K562 (cell line): ENCODE results near the gene CBLL1. TPM values are rescaled to one million over a fixed set of nuclear protein-coding genes. Genes with fewer than 3 reads are reported as not detected.

Source experiments
- BMI1 ChIP-seq: fragments of 150-350 bp; IDR thresholded peaks from 2 replicates; pipeline ENCODE4 v1.6.1; 2014; ENCODE audit warnings: low read length
- GATA2 ChIP-seq: sonication (generic); formaldehyde crosslinking; IDR thresholded peaks from 2 replicates; pipeline ENCODE4 v1.4.0; 2020; ENCODE audit warnings: mild to moderate bottlenecking, missing genetic modification reagents
- HDAC8 ChIP-seq: fragments of 450-650 bp; IDR thresholded peaks from 2 replicates; pipeline ENCODE4 v1.6.1; 2016; ENCODE audit warnings: mild to moderate bottlenecking, missing genetic modification characterization, moderate library complexity, missing compliant biosample characterization
- JUNB ChIP-seq: fragments of 450-650 bp; formaldehyde crosslinking; conservative IDR thresholded peaks from 2 replicates; pipeline ENCODE4 v1.4.0; 2020; ENCODE audit warnings: mild to moderate bottlenecking
- NCOA6 ChIP-seq: fragments of 450-650 bp; IDR thresholded peaks from 2 replicates; pipeline ENCODE4 v1.6.1; 2017; ENCODE audit warnings: mild to moderate bottlenecking
- POLR3G ChIP-seq: IDR thresholded peaks from 2 replicates; pipeline ENCODE4 v1.6.1; 2011; ENCODE audit not compliant: insufficient read length, insufficient replicate concordance; ENCODE audit errors: extremely low read depth
- POU5F1 ChIP-seq: fragments of 150-350 bp; IDR thresholded peaks from 2 replicates; pipeline ENCODE4 v1.6.1; 2014; ENCODE audit warnings: borderline replicate concordance, low read length, low read depth, mild to moderate bottlenecking; ENCODE audit not compliant: partially characterized antibody
- PURB ChIP-seq: sonication (generic); formaldehyde crosslinking; IDR thresholded peaks from 2 replicates; pipeline ENCODE4 v1.9.0; 2021; ENCODE audit warnings: low read depth, mild to moderate bottlenecking, missing genetic modification reagents
- RFX1 ChIP-seq: fragments of 450-650 bp; IDR thresholded peaks from 2 replicates; pipeline ENCODE4 v1.6.1; 2016; ENCODE audit warnings: mild to moderate bottlenecking, moderate library complexity
- RFX5 ChIP-seq: IDR thresholded peaks from 2 replicates; pipeline ENCODE4 v1.6.1; 2011; ENCODE audit warnings: low read depth, mild to moderate bottlenecking, improper control_type of control experiment, low read length
- SMAD4 ChIP-seq: fragments of 250-450 bp; sonication (Bioruptor Pico); conservative IDR thresholded peaks from 2 replicates; pipeline ENCODE4 v1.8.0; 2021; ENCODE audit warnings: inconsistent platforms, mild to moderate bottlenecking, moderate library complexity
- polyA plus RNA-seq, 8 experiments: library from polyadenylated mRNA; depleted of rRNA in 4 of 8; stranded (reverse) in 5 of 8; unstranded in 3 of 8; fragments of >200 nt; fragmentation: Nextera tagmentation in 2 of 8; fragmentation: Illumina TruSeq in 1 of 8; extraction: Ambion mirVana in 2 of 8; extraction: Trizol in 1 of 8; gene quantifications; 2 replicates each; pipeline versions ENCODE4 v1.2.1 to v1.2.3, GENCODE V29; 2011 to 2014; ENCODE audit warnings: inconsistent platforms in 1 of 8, missing spikeins in 1 of 8
- total RNA-seq, 7 experiments: library from RNA; depleted of rRNA in 6 of 7; stranded (reverse); fragments of >200 nt in 6 of 7; fragmentation: Illumina TruSeq in 2 of 7; extraction: Trizol in 2 of 7; gene quantifications; 2 replicates each; pipeline versions ENCODE4 v1.2.1 to v1.2.3, GENCODE V29; 2011 to 2021; ENCODE audit warnings: low replicate concordance in 1 of 7
- TF ChIP-seq, protein P1 (sequence below): fragments of 250-450 bp; sonication (Bioruptor Pico); IDR thresholded peaks from 2 replicates; pipeline ENCODE4 v1.4.0; 2020; ENCODE audit warnings: mild to moderate bottlenecking, moderate library complexity
- TF ChIP-seq, protein P2 (sequence below): fragments of 250-450 bp; sonication (Bioruptor Pico); IDR thresholded peaks from 2 replicates; pipeline ENCODE4 v1.4.0; 2020
- TF ChIP-seq, protein P3 (sequence below): fragments of 250-450 bp; sonication (Bioruptor Pico); IDR thresholded peaks from 2 replicates; pipeline ENCODE4 v1.5.0; 2020; ENCODE audit warnings: mild to moderate bottlenecking, borderline replicate concordance
- TF ChIP-seq, protein P4 (sequence below): sonication (generic); formaldehyde crosslinking; IDR thresholded peaks from 2 replicates; pipeline ENCODE4 v1.8.0; 2022; ENCODE audit warnings: mild to moderate bottlenecking, low read depth, missing genetic modification reagents

Gene CBLL1
- total and polyA plus RNA-seq, 9 of the 15 experiments (the other 6 are each of a cell fraction or from before 2014, with no cell fraction given), result 14.7 to 67.9 (median 35.4) TPM

DNA sequence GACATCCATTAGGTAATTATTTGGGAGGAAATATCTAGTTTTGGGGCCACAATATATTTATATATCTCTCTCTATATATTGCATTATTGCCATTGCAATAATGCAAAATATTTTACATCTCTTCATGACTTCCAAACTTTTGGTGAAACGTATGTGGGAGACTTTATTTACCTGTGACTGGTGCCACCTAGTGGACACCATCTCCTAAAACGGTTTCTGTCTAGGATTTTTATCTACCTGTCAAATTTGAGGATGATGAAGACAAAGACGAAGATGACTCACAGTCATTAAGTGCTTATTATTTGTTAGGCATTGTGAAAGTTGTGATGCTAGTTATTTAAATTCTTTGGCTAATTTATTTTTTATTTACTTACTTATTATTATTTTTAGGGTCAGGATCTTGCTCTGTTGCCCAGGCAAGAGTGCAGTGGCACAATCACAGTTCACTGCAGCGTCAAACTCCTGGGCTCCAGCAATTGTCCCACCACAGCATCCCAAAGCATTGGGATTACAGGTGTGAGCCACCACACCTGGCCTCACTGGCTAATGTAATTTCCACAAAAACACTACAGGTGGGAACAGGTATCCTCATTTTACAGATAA is 18.7 kb upstream of the CBLL1 start (continued):
- TF ChIP-seq JUNB (CRISPR knock-in tag), result no peak
- TF ChIP-seq, protein P1, sequence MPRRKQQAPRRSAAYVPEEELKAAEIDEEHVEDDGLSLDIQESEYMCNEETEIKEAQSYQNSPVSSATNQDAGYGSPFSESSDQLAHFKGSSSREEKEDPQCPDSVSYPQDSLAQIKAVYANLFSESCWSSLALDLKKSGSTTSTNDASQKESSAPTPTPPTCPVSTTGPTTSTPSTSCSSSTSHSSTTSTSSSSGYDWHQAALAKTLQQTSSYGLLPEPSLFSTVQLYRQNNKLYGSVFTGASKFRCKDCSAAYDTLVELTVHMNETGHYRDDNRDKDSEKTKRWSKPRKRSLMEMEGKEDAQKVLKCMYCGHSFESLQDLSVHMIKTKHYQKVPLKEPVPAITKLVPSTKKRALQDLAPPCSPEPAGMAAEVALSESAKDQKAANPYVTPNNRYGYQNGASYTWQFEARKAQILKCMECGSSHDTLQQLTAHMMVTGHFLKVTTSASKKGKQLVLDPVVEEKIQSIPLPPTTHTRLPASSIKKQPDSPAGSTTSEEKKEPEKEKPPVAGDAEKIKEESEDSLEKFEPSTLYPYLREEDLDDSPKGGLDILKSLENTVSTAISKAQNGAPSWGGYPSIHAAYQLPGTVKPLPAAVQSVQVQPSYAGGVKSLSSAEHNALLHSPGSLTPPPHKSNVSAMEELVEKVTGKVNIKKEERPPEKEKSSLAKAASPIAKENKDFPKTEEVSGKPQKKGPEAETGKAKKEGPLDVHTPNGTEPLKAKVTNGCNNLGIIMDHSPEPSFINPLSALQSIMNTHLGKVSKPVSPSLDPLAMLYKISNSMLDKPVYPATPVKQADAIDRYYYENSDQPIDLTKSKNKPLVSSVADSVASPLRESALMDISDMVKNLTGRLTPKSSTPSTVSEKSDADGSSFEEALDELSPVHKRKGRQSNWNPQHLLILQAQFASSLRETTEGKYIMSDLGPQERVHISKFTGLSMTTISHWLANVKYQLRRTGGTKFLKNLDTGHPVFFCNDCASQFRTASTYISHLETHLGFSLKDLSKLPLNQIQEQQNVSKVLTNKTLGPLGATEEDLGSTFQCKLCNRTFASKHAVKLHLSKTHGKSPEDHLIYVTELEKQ (CRISPR knock-in tag), result no peak
- TF ChIP-seq SMAD4, result no peak
- peak; percentile 52; the same call in 1 of the 2 replicates for TF ChIP-seq GATA2
- TF ChIP-seq NCOA6, result no peak
- no peak for TF ChIP-seq PURB
- no peak for TF ChIP-seq HDAC8 (tag)
- TF ChIP-seq POLR3G, result no peak
- no peak for TF ChIP-seq POU5F1
- TF ChIP-seq, protein P2, sequence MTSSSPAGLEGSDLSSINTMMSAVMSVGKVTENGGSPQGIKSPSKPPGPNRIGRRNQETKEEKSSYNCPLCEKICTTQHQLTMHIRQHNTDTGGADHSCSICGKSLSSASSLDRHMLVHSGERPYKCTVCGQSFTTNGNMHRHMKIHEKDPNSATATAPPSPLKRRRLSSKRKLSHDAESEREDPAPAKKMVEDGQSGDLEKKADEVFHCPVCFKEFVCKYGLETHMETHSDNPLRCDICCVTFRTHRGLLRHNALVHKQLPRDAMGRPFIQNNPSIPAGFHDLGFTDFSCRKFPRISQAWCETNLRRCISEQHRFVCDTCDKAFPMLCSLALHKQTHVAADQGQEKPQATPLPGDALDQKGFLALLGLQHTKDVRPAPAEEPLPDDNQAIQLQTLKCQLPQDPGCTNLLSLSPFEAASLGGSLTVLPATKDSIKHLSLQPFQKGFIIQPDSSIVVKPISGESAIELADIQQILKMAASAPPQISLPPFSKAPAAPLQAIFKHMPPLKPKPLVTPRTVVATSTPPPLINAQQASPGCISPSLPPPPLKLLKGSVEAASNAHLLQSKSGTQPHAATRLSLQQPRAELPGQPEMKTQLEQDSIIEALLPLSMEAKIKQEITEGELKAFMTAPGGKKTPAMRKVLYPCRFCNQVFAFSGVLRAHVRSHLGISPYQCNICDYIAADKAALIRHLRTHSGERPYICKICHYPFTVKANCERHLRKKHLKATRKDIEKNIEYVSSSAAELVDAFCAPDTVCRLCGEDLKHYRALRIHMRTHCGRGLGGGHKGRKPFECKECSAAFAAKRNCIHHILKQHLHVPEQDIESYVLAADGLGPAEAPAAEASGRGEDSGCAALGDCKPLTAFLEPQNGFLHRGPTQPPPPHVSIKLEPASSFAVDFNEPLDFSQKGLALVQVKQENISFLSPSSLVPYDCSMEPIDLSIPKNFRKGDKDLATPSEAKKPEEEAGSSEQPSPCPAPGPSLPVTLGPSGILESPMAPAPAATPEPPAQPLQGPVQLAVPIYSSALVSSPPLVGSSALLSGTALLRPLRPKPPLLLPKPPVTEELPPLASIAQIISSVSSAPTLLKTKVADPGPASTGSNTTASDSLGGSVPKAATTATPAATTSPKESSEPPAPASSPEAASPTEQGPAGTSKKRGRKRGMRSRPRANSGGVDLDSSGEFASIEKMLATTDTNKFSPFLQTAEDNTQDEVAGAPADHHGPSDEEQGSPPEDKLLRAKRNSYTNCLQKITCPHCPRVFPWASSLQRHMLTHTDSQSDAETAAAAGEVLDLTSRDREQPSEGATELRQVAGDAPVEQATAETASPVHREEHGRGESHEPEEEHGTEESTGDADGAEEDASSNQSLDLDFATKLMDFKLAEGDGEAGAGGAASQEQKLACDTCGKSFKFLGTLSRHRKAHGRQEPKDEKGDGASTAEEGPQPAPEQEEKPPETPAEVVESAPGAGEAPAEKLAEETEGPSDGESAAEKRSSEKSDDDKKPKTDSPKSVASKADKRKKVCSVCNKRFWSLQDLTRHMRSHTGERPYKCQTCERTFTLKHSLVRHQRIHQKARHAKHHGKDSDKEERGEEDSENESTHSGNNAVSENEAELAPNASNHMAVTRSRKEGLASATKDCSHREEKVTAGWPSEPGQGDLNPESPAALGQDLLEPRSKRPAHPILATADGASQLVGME (CRISPR knock-in tag), result no peak
- no peak for TF ChIP-seq RFX1
- no peak for TF ChIP-seq RFX5
- TF ChIP-seq, protein P3, sequence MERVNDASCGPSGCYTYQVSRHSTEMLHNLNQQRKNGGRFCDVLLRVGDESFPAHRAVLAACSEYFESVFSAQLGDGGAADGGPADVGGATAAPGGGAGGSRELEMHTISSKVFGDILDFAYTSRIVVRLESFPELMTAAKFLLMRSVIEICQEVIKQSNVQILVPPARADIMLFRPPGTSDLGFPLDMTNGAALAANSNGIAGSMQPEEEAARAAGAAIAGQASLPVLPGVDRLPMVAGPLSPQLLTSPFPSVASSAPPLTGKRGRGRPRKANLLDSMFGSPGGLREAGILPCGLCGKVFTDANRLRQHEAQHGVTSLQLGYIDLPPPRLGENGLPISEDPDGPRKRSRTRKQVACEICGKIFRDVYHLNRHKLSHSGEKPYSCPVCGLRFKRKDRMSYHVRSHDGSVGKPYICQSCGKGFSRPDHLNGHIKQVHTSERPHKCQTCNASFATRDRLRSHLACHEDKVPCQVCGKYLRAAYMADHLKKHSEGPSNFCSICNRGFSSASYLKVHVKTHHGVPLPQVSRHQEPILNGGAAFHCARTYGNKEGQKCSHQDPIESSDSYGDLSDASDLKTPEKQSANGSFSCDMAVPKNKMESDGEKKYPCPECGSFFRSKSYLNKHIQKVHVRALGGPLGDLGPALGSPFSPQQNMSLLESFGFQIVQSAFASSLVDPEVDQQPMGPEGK, result no peak
- TF ChIP-seq, protein P4, sequence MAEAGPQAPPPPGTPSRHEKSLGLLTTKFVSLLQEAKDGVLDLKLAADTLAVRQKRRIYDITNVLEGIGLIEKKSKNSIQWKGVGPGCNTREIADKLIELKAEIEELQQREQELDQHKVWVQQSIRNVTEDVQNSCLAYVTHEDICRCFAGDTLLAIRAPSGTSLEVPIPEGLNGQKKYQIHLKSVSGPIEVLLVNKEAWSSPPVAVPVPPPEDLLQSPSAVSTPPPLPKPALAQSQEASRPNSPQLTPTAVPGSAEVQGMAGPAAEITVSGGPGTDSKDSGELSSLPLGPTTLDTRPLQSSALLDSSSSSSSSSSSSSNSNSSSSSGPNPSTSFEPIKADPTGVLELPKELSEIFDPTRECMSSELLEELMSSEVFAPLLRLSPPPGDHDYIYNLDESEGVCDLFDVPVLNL, result no peak
- no peak for TF ChIP-seq BMI1
